Activated CD8-positive, alpha-beta memory T cell treated with anti-CD3 and anti-CD28 coated beads, Interleukin-2, amount 50 U/mL, for 48 hours (primary cell): ENCODE data around the gene DCANP1.

Experiments used
- DNase-seq: peaks from one replicate; pipeline ENCODE4 v3.0.0-alpha.2; 2020

The DCANP1 gene

DNA sequence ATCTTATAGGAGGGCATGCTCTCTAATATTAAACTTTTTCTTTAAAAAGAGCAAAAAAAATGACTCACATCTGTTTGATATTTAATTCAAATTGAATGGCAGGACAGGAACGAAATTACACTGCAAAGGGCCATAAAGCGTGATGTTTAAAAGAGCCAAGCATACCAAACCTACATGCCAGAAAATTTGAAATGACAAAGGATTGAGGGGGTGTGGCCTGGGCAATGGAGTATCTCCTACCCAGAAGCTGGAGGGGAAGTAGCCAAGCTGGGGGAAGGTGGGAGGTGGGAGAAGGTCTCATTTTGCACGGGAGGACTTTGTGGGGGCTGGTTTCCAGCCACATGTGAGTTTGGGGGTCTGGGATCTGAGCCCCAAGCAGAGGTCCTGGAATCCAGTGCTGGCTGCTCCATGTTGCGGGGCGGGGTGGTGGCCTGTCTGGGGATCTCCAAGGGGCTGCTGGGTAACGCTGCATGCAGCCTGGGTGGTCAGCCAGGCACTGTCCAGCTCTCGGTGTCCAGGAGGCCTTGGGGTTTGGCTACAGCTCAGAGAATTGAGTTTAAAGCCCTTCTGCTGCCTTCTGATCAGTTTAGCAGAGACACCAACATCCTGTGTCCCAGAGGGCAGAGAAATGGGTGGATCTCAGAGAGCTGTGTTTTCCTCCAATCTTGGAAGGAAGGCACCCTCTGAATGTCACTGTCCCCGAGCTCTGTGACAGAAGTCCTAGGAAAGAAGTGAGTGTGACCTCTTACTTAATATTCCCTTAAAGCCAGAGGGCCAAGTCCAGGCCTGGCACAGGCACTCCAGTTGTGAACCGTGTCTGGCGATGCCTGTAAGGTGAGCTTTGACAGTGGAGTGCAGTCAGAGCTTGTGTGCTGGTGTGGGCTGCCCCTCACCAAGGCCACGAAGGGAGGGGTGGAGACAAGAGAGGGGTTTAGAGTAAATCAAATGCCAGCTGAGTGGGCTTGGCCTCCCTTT, 7.6 kb downstream of the DCANP1 start:
- DNase-seq, result peak; percentile 26

DNA sequence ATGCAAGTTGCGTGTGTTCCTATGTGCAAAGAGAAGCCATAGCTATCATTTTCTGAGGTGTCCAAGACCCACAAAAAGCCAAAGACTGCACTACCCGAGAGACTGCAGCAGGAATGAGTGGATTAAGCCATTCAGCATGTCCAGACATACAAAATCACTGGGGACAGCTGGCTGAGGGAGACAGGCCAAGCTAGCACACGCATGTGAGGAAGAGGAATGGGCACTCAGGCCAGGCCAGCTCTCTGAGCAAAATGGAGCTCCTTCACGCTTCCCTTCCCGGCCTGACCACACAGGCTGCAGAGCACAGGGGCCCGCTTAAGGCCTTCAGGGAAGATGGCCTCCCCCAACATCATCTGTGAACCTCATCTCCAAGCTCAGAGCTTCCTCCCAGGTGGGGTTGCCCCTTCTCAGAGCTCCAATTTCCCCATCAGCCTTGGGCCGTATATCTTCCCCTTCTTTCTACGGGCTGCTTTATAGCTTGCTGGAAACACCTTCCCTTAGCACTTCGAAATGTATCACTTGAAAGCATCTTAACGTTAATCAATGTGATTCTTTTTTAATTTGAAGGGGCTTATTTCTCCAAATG, 8.4 kb downstream of the DCANP1 start:
- DNase-seq, result no peak

DNA sequence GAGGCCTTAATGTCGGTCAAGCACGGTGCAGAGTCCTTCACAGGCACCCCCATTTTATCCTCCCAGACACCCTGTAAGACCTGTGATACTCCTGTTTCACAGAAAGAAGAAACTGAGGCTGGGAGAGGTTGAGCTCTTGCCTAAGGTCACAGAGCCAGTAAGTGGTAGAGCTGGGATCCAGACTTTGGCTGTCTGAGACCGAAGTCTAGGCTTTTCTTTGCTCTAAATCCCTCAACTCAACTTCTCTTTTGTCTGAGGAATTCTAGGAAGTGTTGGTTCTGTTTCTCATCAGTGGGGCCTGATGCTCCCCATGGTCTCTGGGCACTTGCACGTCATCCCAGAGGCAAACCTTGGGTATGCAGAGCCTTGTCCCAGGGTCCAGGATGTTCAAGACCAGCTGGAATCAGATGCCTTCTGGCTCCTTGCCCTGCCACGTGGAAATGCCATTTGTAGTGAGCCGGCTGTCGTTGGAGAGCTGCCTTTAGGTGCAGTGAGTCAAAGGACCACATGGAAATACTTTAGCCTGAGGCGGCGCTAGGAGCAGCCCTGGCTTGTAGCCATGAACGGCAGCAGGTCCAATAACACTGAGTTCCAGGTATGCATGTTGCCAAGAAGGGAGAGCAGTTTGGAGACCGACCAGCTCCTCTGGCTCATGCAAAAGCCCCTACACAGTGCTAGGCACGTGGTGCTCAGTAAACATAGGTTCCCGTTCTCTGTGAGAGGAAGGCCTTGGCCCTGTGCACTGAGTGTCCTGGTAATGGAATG, 9.2 kb downstream of the DCANP1 start:
- DNase-seq, result peak; percentile 29

DNA sequence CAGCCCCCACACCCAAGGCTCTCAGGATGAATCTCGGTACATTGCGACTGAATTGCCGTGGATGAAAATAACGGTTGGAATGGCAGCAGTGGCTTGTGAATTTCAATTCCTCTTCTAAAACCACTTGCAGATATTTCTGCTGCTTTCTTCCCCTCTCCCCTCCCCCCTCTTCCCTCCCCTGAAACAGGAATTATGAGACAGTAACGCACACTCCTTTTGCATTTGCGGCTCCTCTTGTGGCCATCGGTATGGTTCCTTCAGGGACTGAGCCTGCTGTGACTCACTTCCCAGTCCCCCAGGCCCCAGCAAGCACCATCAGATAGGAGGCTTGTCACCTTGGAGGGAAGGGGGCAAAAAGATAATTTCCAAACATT, 9.7 kb downstream of the DCANP1 start:
- peak; percentile 38 for DNase-seq

DNA sequence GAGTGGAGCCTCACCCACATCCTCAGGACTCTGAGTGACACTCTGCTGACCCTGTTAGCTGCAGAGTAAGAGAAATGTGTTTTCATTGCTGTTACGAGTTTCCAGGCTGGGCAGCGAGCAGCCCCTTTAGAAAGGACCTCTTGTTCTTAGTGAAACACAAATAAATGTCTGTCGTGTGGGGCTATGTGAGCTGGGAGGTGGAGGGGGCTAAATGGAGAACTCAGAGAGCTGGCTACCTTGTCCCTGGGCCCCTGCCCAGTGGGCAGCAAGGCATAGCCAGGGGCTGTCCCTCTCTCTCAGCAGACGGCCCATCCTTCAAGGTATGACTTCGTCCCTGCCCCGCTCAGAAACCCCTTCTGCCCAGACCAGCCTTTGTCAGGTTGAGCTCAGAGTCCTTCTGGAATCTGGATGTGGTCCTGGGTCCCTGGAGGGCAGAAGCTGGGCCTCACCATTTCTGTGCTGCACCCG, 10.2 kb downstream of the DCANP1 start:
- peak; percentile 36 for DNase-seq

DNA sequence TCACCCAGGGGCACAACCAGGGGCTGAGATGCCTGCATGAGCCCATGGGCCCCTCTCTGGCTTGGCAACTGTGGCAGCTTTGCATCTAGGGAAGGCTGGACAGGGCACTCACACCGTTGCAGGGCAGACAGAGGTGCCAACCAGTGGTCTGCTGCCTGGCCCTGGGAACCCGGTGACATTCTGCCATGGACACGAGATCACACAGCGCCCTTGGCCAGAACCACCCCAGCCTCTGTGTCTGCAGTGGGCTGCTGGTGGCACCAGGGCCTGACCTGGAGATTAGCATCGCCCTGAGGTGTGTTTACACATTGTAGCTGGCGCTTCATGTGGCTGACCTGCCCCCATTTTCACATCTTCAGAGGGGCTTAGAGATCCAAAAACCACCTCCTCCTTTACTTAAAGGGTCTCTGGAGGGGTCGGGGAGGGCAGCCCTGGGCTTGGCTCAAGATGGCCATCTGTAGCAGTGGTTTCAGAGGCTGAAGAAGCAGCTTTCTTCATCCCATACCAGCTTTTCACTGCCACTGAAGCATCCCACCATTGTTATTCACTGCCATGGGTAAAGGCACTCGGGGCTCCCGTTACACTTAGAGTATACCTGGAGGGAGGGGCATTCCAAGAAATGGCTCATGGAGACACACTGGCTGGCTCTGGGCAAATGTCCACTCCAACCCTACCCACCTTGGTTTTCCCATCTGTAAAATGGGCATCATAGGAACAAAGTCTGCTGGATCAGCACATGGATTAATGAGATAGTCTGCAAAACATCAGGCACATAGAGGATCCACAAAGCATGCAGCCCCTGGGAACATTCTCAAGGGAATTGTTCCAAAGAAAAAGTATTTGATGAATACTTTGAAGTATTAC, 11.4 kb downstream of the DCANP1 start:
- DNase-seq, result peak; percentile 26

DNA sequence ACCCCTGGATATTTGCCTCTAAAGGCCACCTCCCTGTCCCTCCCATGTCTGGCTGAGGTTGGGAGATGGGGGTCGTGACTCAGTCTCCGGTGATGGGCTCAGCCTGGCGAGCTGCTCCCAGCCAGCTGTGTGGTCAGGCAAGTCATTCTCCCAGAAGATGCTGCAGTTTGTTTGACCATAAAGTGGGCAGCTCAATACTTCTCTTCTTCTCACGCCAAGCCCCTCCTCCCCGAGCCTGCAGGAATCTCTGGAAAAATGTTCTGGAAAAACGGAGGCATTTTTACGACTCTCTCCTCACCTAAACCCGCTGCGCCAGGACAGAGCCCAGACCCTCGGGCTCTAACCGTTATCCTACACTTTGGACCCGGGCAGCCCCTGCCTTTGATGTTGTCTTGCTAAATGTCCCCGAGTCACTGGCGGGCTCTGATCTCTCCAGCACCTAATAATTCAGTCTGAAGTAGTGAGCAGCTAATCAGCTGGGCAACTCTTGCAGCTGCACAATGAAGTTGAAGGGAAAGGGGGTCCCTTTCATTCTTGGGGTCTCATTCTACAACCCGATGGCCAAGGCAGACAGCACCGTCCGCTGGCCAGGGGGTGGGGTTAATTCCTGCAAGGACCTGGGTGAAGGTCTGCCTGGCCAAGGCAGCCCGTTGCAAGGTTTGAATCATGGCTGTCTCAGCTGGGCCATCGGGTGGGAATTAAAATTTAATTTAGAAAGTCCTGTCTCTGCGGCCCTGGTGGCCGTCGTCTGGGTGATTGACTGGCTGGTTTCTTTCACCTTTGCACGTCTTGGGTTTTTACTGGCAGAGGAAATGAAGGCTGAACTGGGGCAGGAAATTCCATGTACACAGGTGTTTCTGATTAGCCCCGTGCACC, 12.3 kb downstream of the DCANP1 start:
- no peak for DNase-seq

DNA sequence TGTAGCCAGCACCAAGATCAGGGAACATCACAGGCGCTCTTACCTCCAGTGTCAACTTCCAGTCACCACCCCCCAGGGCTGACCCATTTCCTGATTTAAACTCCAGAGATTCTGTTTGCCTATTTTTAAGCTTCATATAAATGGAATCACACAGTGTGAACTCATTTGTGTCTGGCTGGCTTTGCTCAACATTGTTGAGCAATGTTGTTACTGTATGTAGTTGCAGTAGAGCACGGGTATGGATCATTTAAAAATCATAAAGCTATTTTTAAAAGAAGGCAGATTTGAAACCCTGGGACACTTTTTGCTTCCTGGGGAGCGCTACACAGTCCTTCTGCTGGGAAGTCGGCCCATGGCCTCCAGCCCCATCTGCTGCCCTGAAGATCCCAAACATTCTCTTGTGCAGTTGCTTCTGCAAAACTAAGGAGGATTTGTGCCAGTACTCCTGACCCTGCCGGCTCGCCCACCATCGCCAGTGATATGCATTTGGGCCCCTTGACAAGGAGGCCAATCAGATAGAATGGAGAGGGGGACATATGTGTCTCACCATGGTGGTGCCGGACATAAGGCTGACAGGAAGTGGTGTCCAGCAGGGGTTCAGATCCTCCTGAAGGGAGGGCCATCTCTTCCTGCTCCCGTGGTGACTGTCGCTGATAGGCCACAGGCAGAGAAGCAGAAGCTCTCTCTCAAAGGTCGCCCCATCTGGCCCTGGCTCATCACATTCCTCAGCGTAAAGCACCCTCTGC, 13.3 kb downstream of the DCANP1 start:
- DNase-seq, result no peak

DNA sequence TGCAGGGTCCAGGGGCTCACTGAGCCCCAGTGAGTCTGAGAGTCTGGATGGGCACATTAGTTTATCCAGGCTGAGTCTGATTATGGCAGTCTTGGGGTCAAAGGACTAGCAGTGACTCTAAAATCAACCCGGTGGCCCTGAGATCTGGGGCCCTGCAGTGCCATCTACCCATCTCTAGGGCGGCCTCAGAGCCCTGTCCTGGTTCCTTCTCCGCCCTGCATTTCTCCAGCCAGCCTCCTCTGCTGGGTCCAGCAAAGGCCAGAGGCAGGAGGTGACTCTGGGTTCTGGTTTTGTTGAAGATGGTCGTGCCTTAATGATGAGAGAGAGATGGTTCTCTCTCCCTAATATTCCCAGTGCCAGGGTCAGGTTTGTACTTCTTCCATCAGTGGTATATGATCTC, 15.0 kb downstream of the DCANP1 start:
- no peak for DNase-seq

DNA sequence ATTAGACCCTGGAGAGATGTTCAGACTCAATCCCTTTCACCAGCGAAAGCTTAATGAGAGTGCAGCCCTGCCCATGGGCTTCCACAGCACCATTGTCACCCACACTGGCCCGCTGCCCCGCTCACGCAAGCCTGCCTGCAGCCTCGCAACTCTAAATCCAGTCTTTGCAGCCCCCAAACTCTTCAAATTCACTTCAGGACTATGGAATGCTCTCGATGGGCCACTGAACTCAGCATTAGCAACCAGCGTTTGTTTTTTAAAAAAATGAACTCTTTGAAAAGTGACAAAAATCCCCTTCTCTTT, 17.1 kb downstream of the DCANP1 start:
- DNase-seq, result no peak

DNA sequence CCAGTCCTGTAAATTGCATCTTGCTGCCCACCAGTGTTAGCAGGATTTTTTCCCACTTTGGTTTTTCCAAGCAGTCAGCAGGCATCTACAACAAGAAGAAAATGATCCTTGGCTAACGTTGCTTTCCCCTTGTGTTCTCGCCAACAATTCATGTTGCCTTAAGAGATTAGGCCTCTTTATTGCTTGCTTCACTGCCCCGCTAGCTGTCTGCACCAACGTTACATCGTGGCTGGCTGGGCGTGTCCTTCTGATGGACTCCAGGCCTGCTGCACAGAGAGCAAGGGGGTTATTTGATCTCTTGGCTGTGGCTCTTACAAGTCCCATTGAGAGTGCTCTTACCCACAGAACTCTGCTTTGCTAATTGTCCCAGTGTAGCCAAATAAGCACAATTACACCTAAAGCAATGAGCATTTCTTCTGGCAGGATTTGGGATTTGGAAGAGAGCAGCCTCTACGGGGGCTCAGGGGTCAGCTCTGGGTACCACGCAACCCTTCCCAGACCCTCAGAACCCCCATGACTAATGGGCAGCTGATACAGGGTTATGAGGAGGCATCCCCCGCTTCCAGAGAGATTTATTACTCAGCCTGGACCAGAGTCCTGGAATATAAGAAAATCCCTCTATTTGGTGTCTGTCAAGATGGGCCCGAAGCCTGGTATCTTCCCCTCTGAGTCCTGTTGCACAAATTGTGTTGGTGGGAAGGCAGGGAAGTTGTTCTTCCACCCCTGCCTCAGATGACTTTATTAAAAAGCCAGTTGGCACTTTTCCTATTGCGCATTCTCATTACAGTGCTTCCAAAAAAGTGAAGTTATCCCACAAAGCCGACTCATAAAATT, 17.6 kb downstream of the DCANP1 start:
- no peak for DNase-seq

DNA sequence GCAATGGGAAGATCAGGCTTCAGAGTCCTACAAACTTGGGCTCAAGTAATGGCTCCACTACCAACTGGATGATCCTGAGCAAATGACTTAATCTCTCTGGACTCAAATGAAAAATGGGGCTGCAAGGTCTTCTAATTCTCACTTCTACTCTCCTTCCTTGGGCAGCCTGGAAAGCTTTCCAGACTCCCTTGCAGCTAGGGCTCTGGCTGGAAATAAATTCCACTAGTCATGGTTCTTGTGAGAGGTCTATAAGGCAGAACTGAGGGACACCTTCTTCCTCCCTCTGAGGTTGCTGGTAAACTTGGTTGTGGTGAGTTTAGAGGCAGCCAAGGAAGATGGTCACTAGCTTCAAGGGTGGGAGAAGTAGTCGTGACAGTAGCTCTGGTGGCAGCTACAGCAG, 18.6 kb downstream of the DCANP1 start:
- DNase-seq, result no peak

DNA sequence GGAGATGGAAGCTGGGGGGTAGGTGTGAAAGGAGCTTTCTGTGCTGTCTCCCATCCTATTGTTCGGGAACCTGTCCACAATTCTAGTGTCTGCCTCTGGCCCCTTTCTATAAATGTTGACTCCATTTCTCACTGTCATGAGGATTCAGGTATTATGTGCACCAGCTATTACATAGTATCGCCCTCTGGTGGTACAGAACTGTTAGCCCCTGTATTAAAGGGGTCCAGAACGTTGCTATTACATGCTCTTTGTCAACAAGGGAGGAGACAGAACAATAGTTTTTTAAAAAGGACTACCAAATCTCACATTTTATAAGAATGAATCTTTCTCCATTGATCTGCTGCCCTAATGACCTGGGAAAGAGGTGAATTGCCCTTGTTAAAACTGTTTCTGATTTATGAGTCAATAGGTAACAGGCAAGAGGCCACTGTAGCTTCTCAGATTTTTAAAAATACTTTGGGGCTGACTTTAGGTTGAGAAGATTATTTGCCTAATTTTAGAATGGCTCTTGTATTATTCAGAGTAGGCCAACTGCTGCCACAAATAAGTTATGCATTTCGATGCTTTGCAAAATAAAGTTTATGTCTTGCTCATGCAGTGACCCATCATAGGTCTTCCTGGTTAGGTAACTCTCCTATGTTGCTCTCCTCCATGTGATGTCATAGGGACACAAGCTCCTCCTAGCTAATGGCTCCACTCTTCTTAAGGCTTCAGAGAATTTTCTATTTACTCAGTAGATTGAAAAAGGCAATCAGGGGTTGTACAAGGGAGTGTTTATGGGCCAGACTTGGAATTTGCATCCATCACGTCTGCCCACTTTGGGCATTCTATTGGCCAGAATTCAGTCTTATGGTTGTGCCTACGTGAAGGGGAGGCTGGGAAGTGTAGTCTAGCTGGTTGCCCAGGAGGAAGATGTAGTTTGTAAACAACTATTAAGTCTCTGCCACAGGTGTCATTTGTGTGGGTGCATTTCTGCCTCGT, 20.8 kb downstream of the DCANP1 start:
- DNase-seq, result no peak

DNA sequence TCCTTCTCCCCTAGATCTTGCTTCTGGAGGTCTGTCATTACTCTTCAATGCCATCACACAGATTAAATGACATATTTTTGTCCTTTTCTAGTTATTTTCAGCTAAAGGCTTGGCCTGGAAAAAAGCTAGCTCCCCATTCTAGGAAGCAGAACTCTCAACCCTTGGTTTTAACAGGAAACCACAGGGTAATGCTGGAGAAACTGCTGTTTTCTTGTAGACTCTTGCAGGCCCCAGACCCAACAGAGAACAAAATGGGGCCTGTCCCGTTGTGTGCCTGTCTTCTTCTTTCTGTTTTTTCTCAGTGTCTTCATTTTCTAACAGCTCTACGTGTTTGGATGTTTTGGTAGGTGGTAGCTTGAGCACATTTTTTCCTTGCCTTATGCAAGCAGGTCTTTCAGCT, 21.5 kb downstream of the DCANP1 start:
- no peak for DNase-seq

DNA sequence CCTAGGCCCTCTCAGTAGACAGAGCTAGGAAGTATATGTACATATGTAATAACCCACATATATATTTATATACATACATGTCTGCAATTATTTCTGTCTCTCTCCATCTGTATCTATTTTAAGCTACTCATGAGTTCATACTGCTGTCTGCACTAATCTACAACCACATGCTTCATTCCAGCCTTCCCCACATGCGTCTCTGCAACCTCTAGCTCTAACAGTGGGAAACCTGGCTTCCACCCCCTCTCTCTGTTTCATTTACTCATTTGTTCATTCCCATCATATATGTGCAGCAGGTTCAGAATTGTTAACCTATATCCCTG, 23.3 kb downstream of the DCANP1 start:
- no peak for DNase-seq

DNA sequence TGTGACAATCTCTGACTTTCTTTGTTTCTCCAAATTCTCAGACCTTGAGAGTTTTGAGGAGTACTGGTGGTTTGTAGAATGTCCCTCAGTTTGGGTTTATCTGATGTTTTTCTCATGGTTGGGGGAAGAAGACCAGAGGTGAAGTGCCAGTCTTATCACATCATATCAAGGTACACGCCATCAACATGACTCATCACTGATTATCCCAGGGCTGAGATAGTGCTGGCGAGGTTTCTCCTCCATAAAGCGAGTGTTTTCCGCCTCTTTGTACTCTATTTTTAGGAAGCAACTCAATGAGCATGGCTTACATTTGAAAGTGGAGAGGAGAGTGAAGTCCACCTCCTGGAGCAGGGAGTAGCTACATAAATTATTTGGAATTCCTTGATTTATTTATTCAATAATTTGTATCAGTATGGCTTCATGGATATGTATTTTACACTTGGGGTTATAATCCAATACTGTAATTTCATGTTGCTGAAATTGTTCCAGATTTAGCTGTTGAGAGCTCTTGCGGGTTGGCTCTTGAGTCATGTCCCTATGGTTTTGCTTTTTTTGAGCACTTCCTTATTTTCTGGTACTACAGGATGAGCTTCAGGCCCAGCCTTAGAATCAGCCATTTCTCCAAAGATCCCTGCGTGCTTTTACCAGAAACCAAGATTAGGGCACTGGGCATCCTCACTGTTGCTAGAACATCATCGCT, 23.9 kb downstream of the DCANP1 start:
- no peak for DNase-seq

DNA sequence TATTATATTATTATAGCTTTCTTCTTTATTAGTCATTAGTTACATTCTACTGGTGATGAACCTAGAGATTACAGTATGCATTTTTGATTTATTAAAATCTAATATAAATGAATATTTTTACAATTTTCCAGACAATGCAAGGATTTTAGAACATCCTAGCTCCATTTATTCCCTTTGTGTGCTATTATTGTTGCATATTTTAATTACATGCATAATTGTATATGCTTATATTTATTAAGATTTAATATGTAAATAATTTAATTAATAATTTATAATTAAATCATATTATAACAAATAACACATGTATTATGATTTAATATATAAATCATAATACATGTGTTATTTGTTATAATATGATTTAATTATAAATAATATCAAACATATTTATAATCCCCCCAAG, 24.7 kb downstream of the DCANP1 start:
- DNase-seq, result no peak

DNA sequence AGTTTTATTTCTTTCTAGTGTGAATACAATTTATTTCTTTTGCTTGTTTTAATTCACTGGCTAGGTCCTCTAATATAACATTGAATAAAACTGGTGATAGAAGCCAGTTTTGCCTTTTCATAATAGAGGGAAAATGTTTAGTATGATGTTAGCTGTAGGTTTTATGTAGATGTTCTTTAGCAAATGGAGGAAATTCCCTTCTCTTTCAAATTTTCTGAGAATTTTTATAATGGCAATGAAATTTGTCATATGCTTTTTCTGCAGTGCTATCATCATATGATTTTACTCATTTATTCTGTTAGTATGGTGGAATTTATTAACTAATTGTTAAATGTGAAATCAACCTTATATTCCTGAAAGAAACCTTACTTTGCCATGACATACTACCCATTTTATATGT, 30.1 kb downstream of the DCANP1 start:
- DNase-seq, result no peak
